GM12878 (cell line): ENCODE data around the gene HEBP2. TPM values are rescaled to one million over a fixed set of nuclear protein-coding genes. Genes with fewer than 3 reads are reported as not detected.

Experiments
- ATAC-seq: fragments of 200-7000 bp; cut with Tn5 transposase; 3 replicates; pipeline ENCODE4 v1.9.1; 2020; ENCODE audit warnings: mild to moderate bottlenecking, moderate library complexity
- BruUV-seq: library from RNA; stranded (reverse); fragments of 400-500 nt; replicated peaks from 2 replicates; lab custom pipeline; 2021; lab: Mats Ljungman, UMichigan
- CTCF ChIA-PET: fragments of 300-600 bp; sonication (Branson Sonifier 250); formaldehyde crosslinking; extraction: SDS; loops from one replicate; lab custom pipeline; 2021; ENCODE audit warnings: inconsistent platforms; lab: Yijun Ruan, JAX
- POLR2A ChIA-PET: fragments of 350-600 bp; formaldehyde crosslinking; extraction: SDS; loops from one replicate; lab custom pipeline; 2021; ENCODE audit warnings: inconsistent platforms; lab: Charles Lee
- RAD21 ChIA-PET: fragments of 300-600 bp; sonication (Branson Sonifier 250); formaldehyde crosslinking; loops from one replicate; lab custom pipeline; 2023; ENCODE audit warnings: antibody characterized with exemption; ENCODE audit not compliant: unreplicated experiment; lab: Charles Lee
- SMC1A ChIA-PET: fragments of 300-600 bp; sonication (Branson Sonifier 250); formaldehyde crosslinking; loops from one replicate; lab custom pipeline; 2023; ENCODE audit not compliant: unreplicated experiment, uncharacterized antibody; lab: Charles Lee
- DNase-seq: peaks from one replicate; pipeline ENCODE4 v3.0.0-alpha.2; 2011; ENCODE audit warnings: low read depth, low spot score
- FAIRE-seq: peaks from 3 replicates; lab custom pipeline; 2011; peaks lifted over from hg19 to GRCh38; lab: Jason Lieb, UNC
- H2AFZ ChIP-seq: 2 replicates; pipeline ENCODE4 v1.6.0; 2011; ENCODE audit warnings: low read depth, low read length, control low read depth; ENCODE audit not compliant: control insufficient read depth
- H3K27ac ChIP-seq: 2 replicates; pipeline ENCODE4 v1.5.1; 2011; ENCODE audit warnings: control low read depth; ENCODE audit not compliant: control insufficient read depth, insufficient read depth
- H3K27me3 ChIP-seq, 2 experiments: replicated peaks in 1 of 2; 2 replicates each; pipeline versions ENCODE4 v1.6.0 to v1.6.1; 2011; ENCODE audit warnings: low read length in 1 of 2; ENCODE audit not compliant: control insufficient read depth in 2 of 2, insufficient read depth in 2 of 2
- H3K36me3 ChIP-seq, 2 experiments: 2 replicates each; pipeline ENCODE4 v1.5.1; 2011; ENCODE audit warnings: low read length in 1 of 2; ENCODE audit not compliant: control insufficient read depth in 2 of 2, insufficient read depth in 2 of 2
- H3K4me1 ChIP-seq: 2 replicates; pipeline ENCODE4 v1.6.1; 2011; ENCODE audit warnings: mild to moderate bottlenecking, low read length, moderate library complexity, mixed read lengths; ENCODE audit not compliant: control insufficient read depth, insufficient read depth
- H3K4me2 ChIP-seq: 2 replicates; pipeline ENCODE4 v1.6.0; 2011; ENCODE audit warnings: control low read depth; ENCODE audit not compliant: control insufficient read depth, insufficient read depth
- H3K4me3 ChIP-seq: fragments of 200-600 bp; sonication (generic); 2 replicates; pipeline ENCODE4 v1.5.1; 2016
- H3K79me2 ChIP-seq: 2 replicates; pipeline ENCODE4 v1.6.0; 2011; ENCODE audit warnings: low read length; ENCODE audit not compliant: control insufficient read depth, insufficient read depth
- H3K9ac ChIP-seq: 2 replicates; pipeline ENCODE4 v1.8.0; 2011; ENCODE audit warnings: low read length, control low read depth, mixed read lengths; ENCODE audit not compliant: control insufficient read depth, insufficient read depth
- H3K9me3 ChIP-seq: replicated peaks from 3 replicates; pipeline ENCODE4 v1.5.1; 2011; ENCODE audit warnings: mild to moderate bottlenecking, low read length; ENCODE audit not compliant: control insufficient read depth, insufficient read depth
- H4K20me1 ChIP-seq: 2 replicates; pipeline ENCODE4 v1.6.0; 2011; ENCODE audit not compliant: control insufficient read depth, insufficient read depth
- ATF3 ChIP-seq: IDR thresholded peaks from 2 replicates; pipeline ENCODE4 v1.6.1; 2011; ENCODE audit warnings: low read depth, mild to moderate bottlenecking, low read length, moderate library complexity, borderline replicate concordance; ENCODE audit errors: extremely low read depth
- CBFB ChIP-seq: IDR thresholded peaks from 2 replicates; pipeline ENCODE4 v1.6.1; 2016; ENCODE audit warnings: antibody characterized with exemption, low read depth
- EP300 ChIP-seq, 2 experiments: fragments of 150-350 bp in 1 of 2; IDR thresholded peaks; 2 replicates each; pipeline ENCODE4 v1.6.1; 2011 to 2012; ENCODE audit warnings: low read depth in 2 of 2, low read length in 2 of 2, borderline replicate concordance in 1 of 2, improper control_type of control experiment in 1 of 2, inconsistent platforms in 1 of 2; ENCODE audit not compliant: control insufficient read depth in 1 of 2
- JUNB ChIP-seq: IDR thresholded peaks from 2 replicates; pipeline ENCODE4 v1.6.1; 2016; ENCODE audit warnings: antibody characterized with exemption, mild to moderate bottlenecking
- KAT2A ChIP-seq: conservative IDR thresholded peaks from 2 replicates; pipeline ENCODE4 v1.6.1; 2011; ENCODE audit warnings: low read depth, low read length; ENCODE audit not compliant: control insufficient read depth
- MEF2A ChIP-seq: IDR thresholded peaks from 2 replicates; pipeline ENCODE4 v1.6.1; 2011; ENCODE audit warnings: low read depth, mild to moderate bottlenecking, low read length, moderate library complexity; ENCODE audit not compliant: insufficient read depth
- MYB ChIP-seq: fragments of 150-350 bp; IDR thresholded peaks from 2 replicates; pipeline ENCODE4 v1.6.1; 2014; ENCODE audit warnings: mild to moderate bottlenecking, low read depth, low read length, borderline replicate concordance
- NBN ChIP-seq: fragments of 450-650 bp; IDR thresholded peaks from 2 replicates; pipeline ENCODE4 v1.6.1; 2016
- NFIC ChIP-seq: IDR thresholded peaks from 2 replicates; pipeline ENCODE4 v1.6.1; 2012; ENCODE audit warnings: low read depth, mild to moderate bottlenecking, inconsistent platforms, low read length, moderate library complexity
- NFYA ChIP-seq: IDR thresholded peaks from 2 replicates; pipeline ENCODE4 v1.6.1; 2011; ENCODE audit warnings: low read depth, mild to moderate bottlenecking, low read length, improper control_type of control experiment, borderline replicate concordance
- NRF1 ChIP-seq: conservative IDR thresholded peaks from 2 replicates; pipeline ENCODE4 v1.6.1; 2011; ENCODE audit warnings: mild to moderate bottlenecking, low read depth, low read length, improper control_type of control experiment
- PAX8 ChIP-seq: fragments of 450-650 bp; IDR thresholded peaks from 2 replicates; pipeline ENCODE4 v1.6.1; 2017; ENCODE audit warnings: mild to moderate bottlenecking, moderate library complexity
- RFX5 ChIP-seq: IDR thresholded peaks from 2 replicates; pipeline ENCODE4 v1.6.1; 2011; ENCODE audit warnings: low read depth, low read length, improper control_type of control experiment
- SMAD5 ChIP-seq: IDR thresholded peaks from 2 replicates; pipeline ENCODE4 v1.6.1; 2016; ENCODE audit warnings: antibody characterized with exemption, low read depth
- SRF ChIP-seq, 2 experiments: IDR thresholded peaks; 2 replicates each; pipeline ENCODE4 v1.6.1; 2011; ENCODE audit warnings: low read depth in 2 of 2, low read length in 2 of 2, mild to moderate bottlenecking in 1 of 2, moderate library complexity in 1 of 2
- STAT1 ChIP-seq: fragments of 450-650 bp; conservative IDR thresholded peaks from 2 replicates; pipeline ENCODE4 v1.6.1; 2014; ENCODE audit warnings: antibody characterized with exemption, mild to moderate bottlenecking
- TCF12 ChIP-seq: IDR thresholded peaks from 2 replicates; pipeline ENCODE4 v1.6.1; 2011; ENCODE audit warnings: low read depth, mild to moderate bottlenecking, low read length
- YBX1 ChIP-seq: fragments of 450-650 bp; IDR thresholded peaks from 2 replicates; pipeline ENCODE4 v1.6.1; 2016; ENCODE audit warnings: antibody characterized with exemption
- ZBTB33 ChIP-seq: fragments of 450-650 bp; IDR thresholded peaks from 2 replicates; pipeline ENCODE4 v1.6.1; 2017; ENCODE audit warnings: mild to moderate bottlenecking
- WGBS: methylation state at CpG from one replicate; pipeline ENCODE4 v1.1.6; 2016; ENCODE audit warnings: low lambda C conversion rate; ENCODE audit not compliant: insufficient replicate concordance, insufficient coverage; ENCODE audit errors: missing lambda C conversion rate; 5-methylcytosine and 5-hydroxymethylcytosine counted together
- in situ Hi-C: fragments of 300-500 bp; cut with MboI; formaldehyde crosslinking; loops from 9 replicates; pipeline ENCODE4 v1.14.3; 2018; ENCODE audit warnings: mixed read lengths
- intact Hi-C: fragments of 100-400 bp; cut with micrococcal nuclease; formaldehyde crosslinking; loops from one replicate; pipeline ENCODE4 v1.14.2; 2022; ENCODE audit not compliant: unreplicated experiment
- polyA plus RNA-seq, 11 experiments: library from polyadenylated mRNA; depleted of rRNA in 4 of 11; unstranded in 6 of 11; stranded (reverse) in 5 of 11; fragments of >200 nt; fragmentation: Nextera tagmentation in 4 of 11; fragmentation: Illumina TruSeq in 1 of 11; extraction: Ambion mirVana in 4 of 11; extraction: Trizol in 1 of 11; gene quantifications; 1 replicate in 1 of 11; 2 replicates in 10 of 11; pipeline versions ENCODE4 v1.2.1 to v1.2.3, GENCODE V29; 2011 to 2016; ENCODE audit warnings: inconsistent platforms in 2 of 11, missing spikeins in 2 of 11, low read depth in 1 of 11
- total RNA-seq, 4 experiments: library from RNA; depleted of rRNA in 3 of 4; stranded (reverse); fragments of >200 nt in 3 of 4; fragmentation: Illumina TruSeq in 1 of 4; extraction: Trizol in 1 of 4; gene quantifications; 2 replicates each; pipeline versions ENCODE4 v1.2.1 to v1.2.3, GENCODE V29; 2013 to 2021

HEBP2 gene
- total and polyA plus RNA-seq, 10 of the 15 experiments (the other 5 are each of a cell fraction or from before 2014, with no cell fraction given): 3.8 to 41.8 (median 16.9) TPM

- POLR2A ChIA-PET: no interaction called here
- Histone ChIP-seq H3K4me1 (no peaks in the 10 kb centered on the region), H3K79me2 (no peaks in the 10 kb centered on the region), H3K4me3 (no peak overlapping the region), H3K9ac (no peak overlapping the region), H3K4me2 (no peak overlapping the region), H3K27me3 (peaks cover 0 to 2% of the 10 kb centered on the region in 2 experiments; a peak in 1 of 4 replicates), H3K27ac (no peak overlapping the region), H4K20me1 (no peaks in the 10 kb centered on the region), H2AFZ (no peak overlapping the region), H3K36me3 (no peaks in the 10 kb centered on the region), H3K9me3 (no peaks in the 10 kb centered on the region)
- intact Hi-C loops: no loop called here
- SMC1A ChIA-PET: no interaction called here
- DNase-seq: no peak
- no TSS peak for BruUV-seq
- CTCF ChIA-PET: no interaction called here
- TF ChIP-seq JUNB (no peak), ATF3 (no peak), CBFB (no peak), NRF1 (no peak), NFIC (no peak), PAX8 (no peak), MYB (no peak), SRF (IDR thresholded peaks at IDR 0.05; ENCODE audit: low read depth in 2 of 2, low read length in 2 of 2) (no peak), KAT2A (no peak), NBN (no peak), TCF12 (no peak), RFX5 (no peak), SMAD5 (no peak), ZBTB33 (no peak), EP300 (IDR thresholded peaks at IDR 0.05; ENCODE audit: borderline replicate concordance in 1 of 2, control insufficient read depth in 1 of 2, low read depth in 2 of 2, low read length in 2 of 2) (no peak), STAT1 (no peak), NFYA (no peak), MEF2A (no peak), YBX1 (no peak)
- RAD21 ChIA-PET: no interaction called here
- 2% methylated on average over 3 of the region's 3 CpGs for WGBS
- no peak for FAIRE-seq
- ATAC-seq: no peak
- in situ Hi-C loops: no loop called here
These were observed 20.2 kb upstream of the HEBP2 start for GRCh38 chr6:138383776-138384175.
